NCI-H2029 (cell line): ENCODE measurements around the gene NLRC5.
A peak's percentile ranks its signal among the peaks of the same experiment; 100 is the strongest.

ENCODE experiments used
- DNase-seq: peaks from one replicate; lab custom pipeline; 2025; lab: John Stamatoyannopoulos, UW

NLRC5 gene

GRCh38 chr16:56988948-56989945 lies at the start of gene NLRC5:
NLRC5 (plus strand) TSS chr16:56989557; CDS start chr16:57020713, 31,156 bp downstream.
- DNase-seq = peak; percentile 57

DNA sequence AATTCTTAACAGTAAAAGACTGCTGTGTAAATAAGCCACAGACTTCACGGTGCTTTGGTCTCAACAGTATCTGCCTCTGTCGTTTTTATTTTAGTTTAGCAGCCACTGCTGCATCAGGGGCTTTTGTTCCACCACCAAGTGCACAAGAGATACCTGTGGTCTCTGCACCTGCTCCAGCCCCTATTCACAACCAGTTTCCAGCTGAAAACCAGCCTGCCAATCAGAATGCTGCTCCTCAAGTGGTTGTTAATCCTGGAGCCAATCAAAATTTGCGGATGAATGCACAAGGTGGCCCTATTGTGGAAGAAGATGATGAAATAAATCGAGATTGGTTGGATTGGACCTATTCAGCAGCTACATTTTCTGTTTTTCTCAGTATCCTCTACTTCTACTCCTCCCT lies 49.6 kb upstream of the NLRC5 start:
- peak; percentile 8 for DNase-seq

DNA sequence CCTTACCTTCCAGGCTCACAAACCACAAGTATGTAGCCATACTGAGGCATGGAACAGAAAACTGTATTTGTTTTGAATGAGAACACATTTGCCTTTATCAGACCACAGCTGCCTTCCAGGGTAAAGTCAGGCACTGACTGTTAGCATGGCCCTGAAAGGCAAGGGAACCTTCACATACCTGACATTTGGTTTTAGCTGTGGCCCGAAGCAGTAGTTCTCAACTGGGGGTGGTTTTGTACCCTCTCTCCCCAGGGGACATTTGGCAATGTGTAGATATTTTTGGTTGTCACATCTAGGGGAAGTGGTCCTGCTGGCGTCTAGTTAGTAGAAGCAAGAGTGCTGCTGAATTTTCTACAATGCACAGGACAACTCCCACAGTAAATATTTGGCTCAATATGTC lies 48.3 kb upstream of the NLRC5 start:
- DNase-seq = no peak

DNA sequence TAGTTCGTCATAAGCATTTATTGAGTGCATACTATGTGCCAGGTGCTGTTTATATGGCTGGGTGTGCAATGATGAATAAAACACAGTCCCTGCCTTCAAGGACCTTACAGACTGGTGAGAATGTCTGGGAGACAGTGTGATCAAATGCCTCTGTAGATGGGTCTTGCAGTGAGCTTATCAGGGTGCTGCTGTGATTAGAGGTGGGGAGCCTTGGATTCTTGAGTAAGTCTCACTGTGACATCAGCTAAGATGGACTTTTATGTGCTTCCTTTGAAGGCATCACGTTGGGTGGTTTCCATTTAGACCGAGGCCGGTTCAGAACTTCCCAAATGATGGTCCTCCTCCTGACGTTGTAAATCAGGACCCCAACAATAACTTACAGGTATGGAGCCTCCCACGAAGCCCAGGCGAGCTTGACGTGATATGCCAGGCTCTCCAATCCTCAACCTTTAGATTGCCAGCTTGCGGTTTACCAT lies 47.5 kb upstream of the NLRC5 start:
- no peak for DNase-seq

DNA sequence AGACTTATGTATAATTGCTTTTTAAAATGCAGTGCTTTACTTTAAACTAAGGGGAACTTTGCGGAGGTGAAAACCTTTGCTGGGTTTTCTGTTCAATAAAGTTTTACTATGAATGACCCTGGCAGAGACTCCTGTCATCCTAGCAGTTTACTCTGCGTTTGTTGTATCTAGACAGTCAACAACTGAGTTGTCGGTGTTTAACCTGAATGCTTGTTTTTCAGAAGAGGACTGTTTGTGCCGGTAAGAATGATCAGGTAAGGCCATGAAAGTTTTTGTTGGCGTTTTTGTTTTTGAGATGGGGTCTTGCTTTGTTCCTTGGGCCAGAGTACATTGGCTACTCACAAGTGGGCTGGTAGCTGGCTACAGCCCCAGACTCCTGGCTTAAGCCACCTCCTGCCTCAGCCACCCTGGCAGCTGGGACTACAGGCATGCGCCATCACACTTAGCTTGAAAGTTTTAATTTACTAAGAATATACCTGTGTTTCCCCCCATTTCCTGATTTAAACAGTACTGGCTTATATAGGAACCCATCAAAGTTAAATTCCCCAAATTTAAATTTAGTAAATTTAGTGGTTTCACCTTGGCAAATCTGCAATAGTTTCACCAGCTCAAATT lies 45.5 kb upstream of the NLRC5 start:
- DNase-seq = no peak

- DNase-seq = no peak
Measured at GRCh38 chr16:56944954-56945839, 44.2 kb upstream of the NLRC5 start.

DNA sequence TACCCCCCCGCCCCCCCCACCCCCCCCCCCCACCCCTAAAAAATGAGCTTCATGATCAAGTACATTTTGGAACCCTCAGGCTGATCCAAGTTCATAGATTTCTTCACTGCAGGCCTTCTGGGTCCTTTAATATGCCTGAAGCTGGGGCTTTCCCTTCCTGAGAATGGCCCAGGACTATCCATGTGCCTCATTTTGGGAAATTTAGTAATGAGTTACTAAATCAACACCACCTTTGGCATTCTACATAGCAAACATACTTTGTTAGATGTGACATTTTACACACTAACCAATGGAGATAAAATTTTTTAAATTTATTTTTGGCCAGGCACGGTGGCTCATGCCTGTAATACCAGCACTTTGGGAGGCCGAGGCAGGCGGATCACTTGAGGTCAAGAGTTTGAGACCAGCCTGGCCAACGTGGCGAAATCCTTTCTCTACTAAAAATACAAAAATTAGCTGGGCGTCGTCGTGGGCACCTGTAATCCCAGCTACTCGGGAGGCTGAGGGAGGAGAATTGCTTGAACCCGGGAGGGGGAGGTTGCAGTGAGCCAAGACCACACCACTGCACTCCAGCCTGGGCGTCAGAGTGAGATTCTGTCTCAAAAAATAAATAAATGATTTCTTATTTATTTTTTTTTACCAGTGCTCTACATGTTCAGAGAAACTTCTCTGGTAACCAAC lies 43.4 kb upstream of the NLRC5 start:
- DNase-seq = no peak

- DNase-seq = no peak
Measured at GRCh38 chr16:56946767-56947603, 42.4 kb upstream of the NLRC5 start.

GRCh38 chr16:56947604-56947995 lies 41.8 kb upstream of the NLRC5 start:
- no peak for DNase-seq

GRCh38 chr16:56948234-56948633 lies 41.1 kb upstream of the NLRC5 start:
- no peak for DNase-seq

- no peak for DNase-seq
Measured at GRCh38 chr16:56950051-56950450, 39.3 kb upstream of the NLRC5 start.

GRCh38 chr16:56950455-56950854 lies 38.9 kb upstream of the NLRC5 start:
- no peak for DNase-seq

DNA sequence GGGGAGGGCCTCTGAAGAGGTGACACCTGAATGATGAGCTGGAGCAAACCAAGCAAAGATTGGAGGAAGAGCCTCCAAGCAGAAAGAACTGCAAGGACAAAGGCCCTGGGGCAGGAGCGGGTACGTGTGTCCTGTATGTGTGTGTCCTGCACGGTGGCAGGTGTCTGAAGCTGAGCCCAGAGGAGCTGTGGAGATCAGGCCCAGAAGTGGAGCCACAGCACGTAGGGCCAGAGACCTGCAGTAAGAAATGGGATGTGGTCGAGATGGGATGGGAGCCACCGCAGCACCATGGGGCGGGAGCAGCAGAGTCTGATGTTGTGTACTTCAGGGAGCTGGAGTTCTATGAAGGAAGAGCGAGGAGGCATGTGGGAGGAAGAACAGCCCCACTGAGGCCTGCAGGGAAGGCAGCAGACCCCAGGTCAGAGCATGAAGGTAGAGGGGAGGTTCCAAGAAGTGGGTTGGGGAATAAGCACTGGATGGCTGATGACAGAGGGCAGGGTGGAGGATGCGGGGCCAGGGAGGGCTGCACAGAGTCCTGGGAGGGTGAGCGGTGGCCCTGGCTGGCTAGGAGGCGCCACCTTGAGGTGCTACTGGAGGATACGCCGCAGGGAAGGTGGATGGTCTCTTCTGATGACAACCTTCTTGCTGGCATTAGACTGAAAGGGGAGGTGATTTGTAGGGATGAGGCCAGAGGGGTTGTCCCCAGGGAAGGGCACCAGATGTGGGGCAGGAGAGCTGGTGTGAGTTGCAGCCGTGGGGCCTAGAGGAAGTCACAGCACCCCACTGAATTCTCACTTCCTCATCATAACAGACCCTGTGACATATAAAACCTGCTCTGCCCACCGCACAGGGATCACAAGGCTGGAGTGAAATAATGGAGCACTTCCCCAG lies 38.2 kb upstream of the NLRC5 start:
- DNase-seq = no peak

DNA sequence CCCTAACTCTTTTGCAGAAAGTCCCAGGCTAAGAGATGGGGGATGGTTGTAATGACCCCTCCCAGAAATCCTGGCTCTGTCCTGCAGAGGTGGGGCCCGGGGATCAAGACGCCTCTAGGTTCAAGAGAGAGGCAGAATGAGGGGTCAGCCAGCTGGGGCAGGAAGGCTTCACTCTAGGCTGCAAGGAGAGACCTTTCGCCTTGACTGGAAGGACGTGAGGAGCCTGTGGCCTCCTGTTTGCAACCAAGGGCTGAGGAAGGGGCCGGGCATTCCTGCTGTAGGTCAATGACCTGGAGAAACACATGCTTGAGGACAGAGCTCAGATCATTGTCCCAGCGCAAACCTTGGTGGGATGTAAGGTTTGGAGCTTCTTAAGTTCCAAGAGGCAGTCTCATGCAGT lies 36.4 kb upstream of the NLRC5 start:
- DNase-seq = no peak

DNA sequence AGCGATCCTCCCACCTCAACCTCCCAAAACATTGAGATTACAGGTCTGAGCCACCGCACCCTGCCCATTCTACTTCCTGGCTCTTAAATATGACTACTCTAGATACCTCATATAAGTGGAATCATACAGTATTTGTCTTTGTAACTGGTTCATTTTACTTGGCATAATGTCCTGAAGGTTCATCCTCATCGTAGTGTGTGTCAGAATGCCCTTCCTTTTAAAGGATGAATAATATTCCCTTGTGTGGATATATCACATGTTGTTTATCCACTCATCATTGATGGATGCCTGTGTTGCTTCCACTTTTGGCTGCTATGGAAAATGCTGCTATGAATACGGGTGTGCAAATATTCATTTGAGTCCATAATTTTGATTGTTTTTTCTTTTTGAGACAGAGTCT lies 33.3 kb upstream of the NLRC5 start:
- no peak for DNase-seq

- DNase-seq = no peak
Measured at GRCh38 chr16:56956756-56957155, 32.6 kb upstream of the NLRC5 start.

GRCh38 chr16:56960681-56961281 lies 28.6 kb upstream of the NLRC5 start:
- no peak for DNase-seq

GRCh38 chr16:56961386-56961785 lies 28.0 kb upstream of the NLRC5 start:
- DNase-seq = no peak

- no peak for DNase-seq
Measured at GRCh38 chr16:56961851-56962281, 27.5 kb upstream of the NLRC5 start, which contains the start of gene CETP. CETP (plus strand) TSS chr16:56961950; CDS start chr16:56961980, 30 bp downstream.
